ENCODE data around the gene ACSL1.
"Not testable (repeated sequence)": the region's sequence is repeated elsewhere in the genome, so short reads cannot be mapped to it uniquely, and the experiment has no call there.

Gene ACSL1

GRCh38 chr4:184839075-184839399 is 13.3 kb upstream of the ACSL1 start:
- not testable (repeated sequence) for DNase-seq (ENCODE audit: low read depth)

- no peak for DNase-seq (ENCODE audit: low read depth)
These were observed 12.7 kb upstream of the ACSL1 start for GRCh38 chr4:184838249-184839074.

- no peak for DNase-seq (ENCODE audit: low read depth)
These were observed 10.8 kb upstream of the ACSL1 start for GRCh38 chr4:184836613-184837012.

- no peak for DNase-seq (ENCODE audit: low read depth)
These were observed 7.5 kb upstream of the ACSL1 start for GRCh38 chr4:184833046-184833838.

- no peak for DNase-seq (ENCODE audit: low read depth)
These were observed 5.4 kb upstream of the ACSL1 start for GRCh38 chr4:184831153-184831552.

- DNase-seq (ENCODE audit: low read depth) = no peak
These were observed 1.0 kb upstream of the ACSL1 start for GRCh38 chr4:184826691-184827270.

- DNase-seq (ENCODE audit: low read depth) = no peak
These were observed 450 bp downstream of the ACSL1 start for GRCh38 chr4:184825141-184825895.

- no peak for DNase-seq (ENCODE audit: low read depth)
These were observed 1.0 kb downstream of the ACSL1 start for GRCh38 chr4:184824776-184825084.

- no peak for DNase-seq (ENCODE audit: low read depth)
These were observed 1.5 kb downstream of the ACSL1 start for GRCh38 chr4:184824081-184824775.

- DNase-seq (ENCODE audit: low read depth) = no peak
These were observed 2.8 kb downstream of the ACSL1 start for GRCh38 chr4:184823014-184823413.

GRCh38 chr4:184822356-184822755 is 3.4 kb downstream of the ACSL1 start:
- no peak for DNase-seq (ENCODE audit: low read depth)

- DNase-seq (ENCODE audit: low read depth) = no peak
These were observed 4.5 kb downstream of the ACSL1 start for GRCh38 chr4:184821242-184821641.

- DNase-seq (ENCODE audit: low read depth) = no peak
These were observed 6.0 kb downstream of the ACSL1 start for GRCh38 chr4:184819786-184820185.

- DNase-seq (ENCODE audit: low read depth) = no peak
These were observed 7.6 kb downstream of the ACSL1 start for GRCh38 chr4:184818216-184818564.

- no peak for DNase-seq (ENCODE audit: low read depth)
These were observed 8.1 kb downstream of the ACSL1 start for GRCh38 chr4:184817494-184818215.

GRCh38 chr4:184816962-184817361 is 8.8 kb downstream of the ACSL1 start:
- DNase-seq (ENCODE audit: low read depth) = no peak

- DNase-seq (ENCODE audit: low read depth) = no peak
These were observed 10.5 kb downstream of the ACSL1 start for GRCh38 chr4:184815046-184815877.

- no peak for DNase-seq (ENCODE audit: low read depth)
These were observed 11.1 kb downstream of the ACSL1 start for GRCh38 chr4:184814686-184815045.

- no peak for DNase-seq (ENCODE audit: low read depth)
These were observed 13.1 kb downstream of the ACSL1 start for GRCh38 chr4:184812651-184813181.

- no peak for DNase-seq (ENCODE audit: low read depth)
These were observed 13.6 kb downstream of the ACSL1 start for GRCh38 chr4:184812199-184812542.
